GM10847 (cell line): ENCODE data around the gene ELP4.

ENCODE experiments used
- POLR2A ChIP-seq: IDR thresholded peaks from 2 replicates; pipeline ENCODE4 v1.6.1; 2011; ENCODE audit not compliant: insufficient read length; ENCODE audit errors: extremely low read depth

Gene ELP4

DNA sequence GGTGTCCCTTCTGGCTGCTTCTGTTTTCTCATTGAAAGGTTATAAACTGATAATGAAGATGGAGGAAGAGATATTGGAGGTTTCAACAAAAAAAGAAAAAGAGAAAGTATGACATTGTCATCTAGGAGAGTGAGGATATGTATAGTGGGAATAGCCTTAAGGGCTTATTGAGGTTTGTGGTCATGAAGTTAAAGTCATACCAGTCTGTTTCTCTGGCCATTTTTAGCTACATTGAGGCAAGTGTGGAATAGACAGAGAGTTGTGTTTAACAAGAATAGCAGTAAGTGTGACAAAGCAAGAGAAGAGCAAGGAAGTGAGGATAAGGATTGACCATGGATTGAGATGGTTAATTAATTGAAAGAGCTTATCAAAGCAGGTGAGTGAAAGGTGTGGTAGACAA is 110.4 kb downstream of the ELP4 start:
- no peak for TF ChIP-seq POLR2A

DNA sequence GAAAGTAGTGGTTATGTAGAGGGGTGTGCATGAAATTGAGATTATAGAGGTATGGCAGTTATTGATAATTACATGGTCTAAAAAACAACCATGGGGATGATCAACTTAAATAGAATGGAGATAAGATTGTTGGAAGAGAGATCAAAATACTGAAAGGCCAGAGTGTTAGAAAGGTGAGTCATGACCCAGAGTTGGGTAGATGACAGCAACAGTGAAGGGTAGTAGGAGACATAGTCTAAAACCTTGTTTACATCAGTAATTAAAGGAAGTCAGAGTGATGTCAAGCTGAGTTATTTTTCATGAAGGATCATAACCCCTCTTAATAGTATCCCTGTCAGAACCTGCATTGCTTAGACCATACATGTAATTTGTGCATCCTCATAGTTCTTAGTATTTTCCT is 110.9 kb downstream of the ELP4 start:
- no peak for TF ChIP-seq POLR2A

DNA sequence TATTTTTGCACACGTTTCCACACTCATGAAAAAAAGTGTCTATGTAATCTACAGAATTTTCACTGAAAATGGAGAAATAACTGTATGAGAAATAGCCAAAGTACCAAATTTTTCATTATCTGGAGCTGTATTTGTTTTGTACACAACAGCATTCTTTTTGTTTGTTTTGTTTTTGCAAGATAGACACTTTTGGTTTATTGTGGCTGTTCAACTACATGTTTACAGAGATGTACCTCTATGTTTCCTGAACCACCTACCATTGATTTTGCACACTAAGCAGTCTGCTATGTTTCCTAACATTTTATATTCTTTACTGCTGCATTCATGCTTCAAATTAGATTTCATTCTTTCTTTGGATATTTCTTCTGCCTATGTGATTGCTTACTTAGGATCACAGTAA is 116.3 kb downstream of the ELP4 start:
- no peak for TF ChIP-seq POLR2A

DNA sequence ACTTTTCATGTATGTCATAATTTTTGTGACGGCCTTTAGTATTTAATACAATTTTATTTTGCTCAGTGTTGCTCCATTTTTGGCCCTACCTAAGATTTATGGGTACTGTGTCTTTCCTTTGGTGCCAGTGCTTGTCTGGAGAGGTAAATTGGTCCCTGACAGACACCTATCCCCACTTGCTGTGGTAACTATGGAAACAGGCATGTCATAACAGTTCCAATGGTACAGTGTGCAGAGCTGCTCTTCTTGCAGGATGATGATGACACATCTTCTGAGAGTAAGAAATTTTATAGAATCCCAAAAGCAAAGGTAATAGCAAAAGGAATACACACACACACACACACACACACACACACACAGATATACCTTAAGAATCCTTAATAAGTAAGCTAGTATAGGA is 118.5 kb downstream of the ELP4 start:
- no peak for TF ChIP-seq POLR2A

DNA sequence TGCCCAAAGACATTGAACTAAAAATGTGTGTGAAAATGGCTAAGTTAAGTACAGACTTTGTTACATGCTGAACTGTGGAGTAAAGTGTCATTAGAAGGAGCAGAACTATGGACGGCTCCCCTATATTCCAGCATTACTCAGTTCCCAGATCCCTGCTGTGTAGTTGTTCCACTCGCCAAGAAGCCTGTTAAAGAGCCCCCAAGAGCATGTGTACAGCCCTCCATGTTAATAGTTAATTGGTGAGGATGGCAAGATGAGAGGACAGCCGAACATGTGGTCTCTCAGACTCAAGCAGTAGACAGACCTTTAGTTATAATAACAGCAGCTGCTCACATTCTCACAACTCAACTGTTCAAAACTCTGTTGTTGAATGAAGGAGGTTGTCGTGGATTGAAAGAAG is 127.4 kb downstream of the ELP4 start:
- TF ChIP-seq POLR2A, result no peak

DNA sequence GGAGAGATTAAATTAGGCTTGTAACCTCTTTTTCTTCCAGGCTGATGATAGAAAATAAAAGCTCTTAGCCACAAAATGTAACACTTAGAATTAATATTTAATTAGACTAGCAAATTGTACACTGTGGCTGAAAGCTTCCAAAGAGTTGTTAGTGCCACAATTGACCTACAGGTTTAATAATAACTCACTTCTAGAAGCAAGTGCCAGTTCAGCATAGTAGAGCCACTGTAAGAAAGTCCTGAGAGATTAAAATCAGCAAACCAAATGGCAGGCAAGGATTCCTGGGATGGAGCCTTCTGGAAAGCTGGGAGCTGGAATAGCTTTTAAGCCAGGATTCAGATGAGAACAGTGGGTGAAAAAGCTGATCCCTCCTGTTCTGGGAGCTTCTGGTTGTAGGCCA is 131.0 kb downstream of the ELP4 start:
- TF ChIP-seq POLR2A, result no peak

DNA sequence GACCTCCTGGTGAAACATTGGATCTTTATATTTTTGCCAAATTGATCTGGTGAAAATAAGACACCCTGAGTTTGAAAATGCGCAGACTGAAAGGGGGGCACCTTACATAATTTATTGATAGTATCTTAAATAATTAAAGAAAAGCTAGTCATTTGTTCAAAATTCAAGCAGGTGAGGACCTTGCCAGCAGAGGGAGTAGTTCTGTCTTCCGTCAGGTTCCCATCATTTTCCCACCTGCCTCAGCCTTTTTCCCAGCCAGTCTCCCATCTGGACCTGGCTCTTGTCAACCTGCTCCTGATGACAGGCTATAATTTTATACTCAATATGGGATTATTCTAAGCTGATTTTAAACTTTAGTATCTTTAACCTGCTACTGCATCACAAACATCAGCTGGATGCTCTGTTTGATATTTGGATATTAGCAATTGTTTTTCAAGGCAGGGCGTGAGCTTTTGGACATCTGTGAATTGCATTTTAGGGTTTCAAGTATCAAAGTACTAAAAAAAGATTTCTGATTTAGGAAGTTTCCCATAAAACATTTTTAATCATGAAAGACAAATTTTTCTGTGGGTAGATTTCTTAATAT is 132.0 kb downstream of the ELP4 start:
- no peak for TF ChIP-seq POLR2A

DNA sequence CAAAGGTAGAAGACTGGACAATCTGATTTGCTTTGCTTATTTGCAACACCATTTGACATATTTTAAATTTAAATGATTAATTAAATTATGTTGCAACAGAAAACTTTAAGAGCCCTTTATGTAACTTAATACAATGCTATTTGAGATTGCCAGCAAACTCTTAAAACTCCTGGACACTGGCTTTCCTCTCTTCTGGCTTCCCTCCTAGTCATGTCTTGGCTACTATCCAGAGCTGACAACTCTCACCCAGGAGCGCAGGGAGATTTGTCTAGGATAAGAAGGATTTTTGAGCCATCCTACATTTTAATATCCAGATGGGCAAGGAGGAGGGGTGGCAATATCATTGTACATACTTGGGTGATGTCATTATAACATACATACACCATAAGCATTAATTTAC is 134.3 kb downstream of the ELP4 start:
- TF ChIP-seq POLR2A, result no peak

DNA sequence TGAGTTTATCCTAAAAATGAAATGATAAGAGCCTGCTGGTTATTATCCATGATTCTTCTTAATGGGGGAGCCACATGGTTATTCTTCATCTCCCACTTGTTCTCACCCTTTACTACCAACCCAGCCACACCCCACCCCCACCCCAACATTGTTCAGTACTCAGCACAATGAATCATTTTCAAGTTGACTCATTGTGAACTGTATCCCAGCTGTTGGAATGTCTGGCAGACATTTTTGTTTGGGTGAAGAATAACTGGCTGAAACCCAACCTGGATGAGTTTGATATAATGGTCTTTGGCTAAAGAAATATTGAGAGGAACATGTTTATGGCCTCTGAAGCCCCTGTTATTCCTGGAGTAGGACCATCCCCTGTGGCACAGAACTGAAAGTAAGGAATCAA is 136.2 kb downstream of the ELP4 start:
- no peak for TF ChIP-seq POLR2A

DNA sequence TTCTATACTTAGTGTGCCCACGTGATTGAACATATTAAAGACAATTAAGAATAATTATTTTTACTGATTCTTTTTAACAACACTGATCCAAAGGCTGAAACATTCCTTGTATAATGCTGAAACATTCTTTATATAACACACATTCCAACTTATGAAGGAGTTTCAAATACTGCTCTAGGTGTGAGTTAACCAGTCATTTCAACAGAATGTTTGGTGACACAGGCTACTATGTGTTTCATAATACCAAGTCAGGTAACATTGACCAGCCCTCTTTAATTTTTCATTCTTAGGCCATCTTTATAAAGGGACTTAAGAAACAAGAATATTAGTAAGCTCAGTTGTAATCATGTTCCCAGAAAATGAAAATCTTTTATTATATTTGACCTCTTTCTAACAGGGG is 136.6 kb downstream of the ELP4 start:
- no peak for TF ChIP-seq POLR2A

DNA sequence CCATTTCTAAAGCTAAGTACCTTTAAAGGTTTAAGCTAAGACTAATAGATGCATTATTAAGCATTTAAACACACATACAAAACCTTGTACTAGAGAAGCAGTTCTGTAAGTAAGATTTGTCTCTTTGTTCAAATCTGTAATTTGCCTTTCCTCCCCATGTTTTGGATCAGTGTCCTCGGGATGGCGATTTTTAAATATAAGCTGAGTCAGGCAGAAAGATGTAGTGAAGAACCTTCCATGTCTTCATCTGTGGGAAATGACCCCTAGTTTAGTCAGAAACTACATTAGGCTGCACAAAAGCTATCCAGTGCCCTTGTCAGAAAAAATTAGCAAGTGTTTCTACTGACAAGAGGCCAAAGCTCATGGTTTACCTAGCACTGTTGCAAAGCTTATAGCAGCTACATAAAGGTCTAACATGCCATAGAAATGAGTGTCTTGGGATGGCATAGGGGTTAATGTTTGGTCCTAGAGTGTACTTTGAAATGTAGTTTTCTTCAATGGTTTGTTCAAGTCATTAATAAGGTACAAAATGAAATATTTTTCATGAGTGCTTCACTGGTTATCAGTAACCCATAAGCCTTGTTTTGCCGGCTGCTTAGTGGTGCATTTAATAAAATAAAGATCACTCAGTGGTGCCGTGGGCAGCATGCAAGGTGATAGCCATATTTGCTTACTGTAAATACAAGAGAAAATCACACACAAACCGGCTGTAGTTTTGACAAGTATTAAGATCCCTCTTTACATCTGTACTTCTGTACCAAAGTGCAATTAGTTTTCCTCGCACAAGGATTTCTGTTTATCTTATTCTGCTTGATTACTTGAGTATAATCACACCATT is 139.8 kb downstream of the ELP4 start:
- no peak for TF ChIP-seq POLR2A

DNA sequence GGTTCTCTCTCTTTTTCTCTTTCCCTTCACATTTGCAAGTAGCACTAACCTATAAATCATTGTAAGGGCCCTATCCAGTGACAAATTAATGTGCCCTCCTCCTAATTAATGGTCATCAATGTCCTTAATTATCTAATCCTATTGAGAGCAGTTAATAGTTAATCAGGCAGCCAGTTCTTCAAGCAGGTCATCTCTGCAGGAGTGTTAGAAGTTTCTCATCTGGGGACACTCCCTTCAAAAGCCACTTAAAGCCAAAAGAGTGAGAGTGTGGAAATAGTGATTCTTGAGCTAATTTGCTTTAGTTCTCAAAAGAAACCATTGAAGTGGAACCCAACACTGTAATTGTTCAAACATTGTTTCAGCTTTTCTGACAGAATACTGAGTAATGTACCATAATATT is 141.6 kb downstream of the ELP4 start:
- no peak for TF ChIP-seq POLR2A

DNA sequence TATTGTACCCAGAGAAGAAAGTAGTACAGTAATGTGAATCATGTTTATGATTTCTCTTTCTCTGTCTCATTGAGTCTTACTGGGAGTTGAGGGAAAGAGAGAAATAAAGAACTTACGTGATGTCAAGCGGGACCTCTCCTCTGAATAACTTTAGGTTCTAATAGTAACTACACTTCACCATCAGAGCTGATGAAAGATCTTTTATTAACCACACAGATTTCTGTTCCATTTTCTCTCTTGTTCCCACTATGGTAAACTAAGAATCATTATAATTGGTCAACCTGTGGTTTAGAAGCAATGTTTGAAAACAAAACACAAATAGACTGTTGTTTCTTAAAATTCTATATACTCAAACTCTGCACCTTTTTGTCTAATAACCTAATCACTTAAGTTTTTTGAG is 142.3 kb downstream of the ELP4 start:
- TF ChIP-seq POLR2A, result no peak

DNA sequence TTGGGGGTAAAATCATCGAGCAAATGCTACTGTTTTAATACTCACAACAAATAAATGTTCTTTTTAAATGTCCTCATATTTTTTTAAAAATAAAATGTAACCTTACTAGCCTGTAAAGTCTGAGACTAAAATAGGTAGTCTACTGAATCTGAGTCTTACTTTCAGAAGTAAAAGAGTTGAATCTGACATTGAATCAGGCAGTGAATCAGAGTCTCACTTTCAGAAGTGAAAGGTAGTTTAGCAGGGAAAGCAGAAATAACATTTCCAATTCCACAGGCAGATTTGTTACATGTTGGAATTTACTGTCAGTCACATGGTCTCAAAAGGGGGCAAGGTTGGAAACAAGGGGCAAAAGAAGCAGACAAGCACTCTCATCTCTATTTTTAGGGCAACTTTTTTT is 143.0 kb downstream of the ELP4 start:
- no peak for TF ChIP-seq POLR2A

DNA sequence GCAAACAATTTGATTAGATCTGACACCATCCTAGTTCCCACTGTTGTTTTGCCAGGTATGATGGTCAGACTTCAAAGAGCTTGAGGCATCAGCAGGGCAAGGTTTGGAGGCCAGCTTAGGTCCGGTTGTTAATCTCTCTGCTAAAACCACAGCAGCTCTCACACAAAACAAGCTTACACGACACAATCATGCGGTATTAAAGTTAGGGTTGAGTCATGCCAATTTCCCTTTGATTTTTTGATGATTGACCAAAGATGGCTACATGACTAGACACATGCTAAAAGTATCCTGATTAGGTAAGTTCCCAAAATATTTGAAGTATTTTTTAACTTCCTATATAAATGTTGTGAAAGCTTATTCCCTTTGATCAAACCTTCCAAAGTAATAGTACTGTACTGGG is 145.9 kb downstream of the ELP4 start:
- TF ChIP-seq POLR2A, result no peak

DNA sequence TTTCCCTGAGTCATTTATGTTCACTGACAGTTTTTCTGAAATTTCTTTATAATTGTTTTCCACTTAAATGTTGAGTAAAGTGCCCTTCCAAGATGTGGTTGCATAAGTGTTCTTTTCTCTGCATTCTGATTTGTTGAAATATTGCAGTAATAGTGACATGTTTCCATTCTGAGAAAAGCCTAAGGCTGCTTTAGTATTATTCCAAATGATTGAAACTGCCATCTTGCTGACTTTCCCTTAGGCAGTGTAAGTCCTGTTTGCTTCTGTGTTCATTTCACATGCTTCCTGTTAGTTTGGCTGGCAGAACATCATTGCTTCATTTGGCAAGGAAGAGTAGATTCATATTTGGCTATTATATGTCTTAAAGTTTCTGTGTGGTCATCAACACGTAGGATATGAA is 146.5 kb downstream of the ELP4 start:
- TF ChIP-seq POLR2A, result no peak

DNA sequence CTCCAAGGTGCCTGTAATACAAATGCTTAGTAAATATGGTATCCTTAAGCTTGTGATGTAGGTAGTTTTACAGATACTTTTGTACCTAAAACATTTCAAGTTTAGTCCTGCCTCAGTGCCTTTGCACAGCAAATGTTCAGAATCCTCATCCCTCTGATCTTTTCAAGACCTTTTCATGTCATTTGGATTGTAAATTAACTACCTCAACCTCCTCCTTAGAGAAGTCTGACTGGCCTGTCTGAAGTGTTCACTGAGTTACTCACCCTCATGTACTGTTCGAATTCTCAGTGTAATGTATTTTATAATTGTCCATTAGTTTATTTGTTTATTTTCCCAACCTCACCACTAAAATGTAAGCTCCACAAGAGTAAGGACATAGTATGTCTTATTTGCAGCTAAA is 147.5 kb downstream of the ELP4 start:
- no peak for TF ChIP-seq POLR2A
